Stimulated activated CD4-positive, alpha-beta T cell treated with anti-CD3 and anti-CD28 coated beads, Interleukin-15, amount 100 ng/mL, for 1 hour (primary cell): Measurements from ENCODE around the gene TMPRSS6.

Experiments used
- DNase-seq, 2 donors: peaks; one replicate each; pipeline ENCODE4 v3.0.0-alpha.2; 2020; ENCODE audit warnings: low read depth in 1 of 2, low spot score in 1 of 2

Gene TMPRSS6

DNA sequence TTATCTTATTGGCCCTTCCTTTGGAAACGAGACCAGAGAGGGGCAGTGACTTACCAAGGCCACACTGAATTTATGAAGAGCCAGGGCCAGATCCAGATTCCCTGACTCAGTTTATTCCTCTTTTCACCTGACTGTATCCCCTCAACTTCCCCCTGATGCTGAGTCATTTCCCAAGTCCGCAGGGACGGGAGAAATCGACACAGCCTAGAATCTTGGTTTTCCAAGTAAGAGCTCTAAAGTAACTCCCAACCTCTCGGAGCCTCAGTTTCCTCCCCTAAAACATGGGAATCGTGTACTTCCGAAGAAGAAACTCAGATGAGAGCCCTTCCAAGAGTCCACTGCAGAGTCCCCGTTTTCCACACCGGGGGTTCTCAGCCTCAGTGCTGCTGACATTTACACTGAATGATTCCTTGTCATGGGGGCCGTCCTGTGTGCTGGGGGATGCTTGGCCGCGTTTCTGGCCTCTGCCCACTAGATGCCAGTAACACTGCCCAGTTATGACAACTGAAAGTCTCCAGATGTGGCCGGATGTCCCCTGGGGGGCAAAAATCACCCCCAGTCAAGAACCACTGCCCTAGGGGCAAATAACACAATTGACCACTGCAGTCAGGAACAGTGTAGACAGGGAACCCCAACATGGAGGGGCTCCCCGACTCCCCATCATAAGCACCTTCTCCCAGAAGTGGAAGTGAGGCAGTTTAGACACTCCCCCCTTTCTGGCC, 78.8 kb downstream of the TMPRSS6 start:
- no peak for DNase-seq

DNA sequence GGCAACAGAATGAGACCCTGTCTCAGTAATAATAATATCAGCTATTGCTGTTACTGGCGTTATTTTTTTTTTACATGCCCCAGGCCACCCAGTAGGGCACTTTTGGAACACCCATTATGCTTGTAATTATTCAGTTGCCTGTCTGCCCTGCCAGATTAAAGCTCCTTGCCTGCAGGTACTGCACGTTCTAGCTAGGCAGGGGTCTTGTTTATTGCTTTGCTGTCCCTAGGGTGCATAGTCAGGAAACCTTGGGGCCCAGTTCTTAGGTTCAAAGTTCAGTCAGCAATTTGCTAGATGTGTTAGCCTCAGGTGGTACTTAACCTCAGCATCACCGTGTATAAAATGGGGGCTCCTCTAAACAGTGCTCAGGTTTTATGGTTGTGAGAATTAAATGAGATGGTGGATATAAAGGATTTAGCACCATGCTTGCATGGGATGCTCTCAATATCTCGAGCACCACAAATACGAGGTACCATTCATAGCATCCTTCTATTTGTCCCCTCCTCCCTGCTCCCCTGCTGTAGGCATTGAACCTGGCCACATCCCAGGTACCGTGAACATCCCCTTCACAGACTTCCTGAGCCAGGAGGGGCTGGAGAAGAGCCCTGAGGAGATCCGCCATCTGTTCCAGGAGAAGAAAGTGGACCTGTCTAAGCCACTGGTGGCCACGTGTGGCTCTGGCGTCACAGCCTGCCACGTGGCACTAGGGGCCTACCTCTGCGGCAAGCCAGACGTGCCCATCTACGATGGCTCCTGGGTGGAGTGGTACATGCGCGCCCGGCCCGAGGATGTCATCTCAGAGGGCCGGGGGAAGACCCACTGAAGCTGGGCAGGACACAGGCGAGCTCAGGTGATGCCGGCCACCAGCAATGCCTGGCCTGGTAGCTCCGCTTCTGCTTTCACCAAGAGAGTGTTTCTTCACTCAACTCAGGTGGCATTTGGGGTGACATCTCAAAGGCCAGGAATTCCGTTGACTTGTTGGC, 80.5 kb downstream of the TMPRSS6 start:
- no peak for DNase-seq

DNA sequence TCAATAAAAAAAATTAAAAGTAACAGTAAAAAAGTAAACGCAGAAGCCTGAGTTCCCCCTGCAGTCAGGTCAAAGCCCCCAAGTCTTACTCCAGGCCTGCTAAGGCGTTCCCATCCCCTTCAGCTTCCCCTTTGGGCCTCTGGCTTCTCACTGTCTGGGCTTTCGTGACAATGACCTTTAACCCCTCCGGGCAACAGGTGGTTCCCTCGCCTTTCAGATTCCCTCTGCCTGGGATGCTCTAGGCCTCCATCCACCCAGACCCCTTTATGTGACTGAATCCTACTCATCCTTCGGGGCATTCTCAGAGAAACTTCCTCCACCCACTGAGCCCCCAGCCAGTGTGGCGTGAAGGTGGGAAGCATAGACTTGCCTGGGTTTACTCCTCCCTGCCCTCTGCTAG, 82.0 kb downstream of the TMPRSS6 start:
- DNase-seq = no peak

DNA sequence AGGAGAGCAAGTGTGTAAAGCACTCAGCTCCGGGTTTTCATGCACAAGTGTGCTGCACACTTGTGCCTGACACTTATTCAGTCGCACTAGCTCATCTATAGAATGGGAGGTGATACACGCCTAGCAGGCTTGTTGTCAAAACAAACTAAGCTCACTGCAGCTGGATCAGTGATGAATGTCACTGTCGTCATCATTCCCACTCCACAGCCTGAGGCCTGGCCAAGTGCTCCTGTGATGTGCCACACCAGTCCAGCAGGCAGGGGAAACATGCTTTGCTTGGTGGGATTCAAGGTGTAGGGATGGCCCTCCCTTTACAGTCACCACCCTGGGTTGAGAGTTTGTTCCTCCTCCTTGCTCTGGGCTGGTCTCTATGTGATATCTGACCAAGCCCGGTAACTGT, 83.2 kb downstream of the TMPRSS6 start:
- DNase-seq = no peak

DNA sequence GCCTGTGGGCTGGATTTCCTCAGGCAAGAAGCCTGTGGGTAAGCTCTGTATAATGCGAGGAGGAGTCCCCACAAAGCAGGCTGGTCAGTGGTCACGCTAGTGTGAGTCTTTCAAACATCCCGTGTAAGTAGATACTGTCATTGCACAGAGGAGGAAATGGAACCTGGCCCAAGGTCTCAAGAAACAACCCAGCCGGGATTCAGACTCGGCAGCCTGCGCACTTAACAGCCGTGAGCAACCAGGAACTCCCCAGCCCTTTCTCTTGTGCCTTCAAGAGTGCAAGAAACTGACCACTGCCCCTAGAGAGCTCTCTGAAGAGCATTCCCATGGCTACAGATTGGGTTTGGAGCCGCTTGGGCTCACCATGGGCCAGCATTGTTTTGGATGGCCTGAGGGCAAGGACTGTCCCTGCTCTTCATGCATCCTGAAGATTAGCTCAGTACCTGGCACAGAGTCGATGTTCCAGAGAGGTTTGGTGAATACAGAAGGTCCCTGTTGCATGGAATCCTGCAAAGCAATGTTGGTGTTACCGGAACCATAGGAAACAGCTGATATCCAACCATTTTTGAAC, 83.9 kb downstream of the TMPRSS6 start:
- DNase-seq = no peak

DNA sequence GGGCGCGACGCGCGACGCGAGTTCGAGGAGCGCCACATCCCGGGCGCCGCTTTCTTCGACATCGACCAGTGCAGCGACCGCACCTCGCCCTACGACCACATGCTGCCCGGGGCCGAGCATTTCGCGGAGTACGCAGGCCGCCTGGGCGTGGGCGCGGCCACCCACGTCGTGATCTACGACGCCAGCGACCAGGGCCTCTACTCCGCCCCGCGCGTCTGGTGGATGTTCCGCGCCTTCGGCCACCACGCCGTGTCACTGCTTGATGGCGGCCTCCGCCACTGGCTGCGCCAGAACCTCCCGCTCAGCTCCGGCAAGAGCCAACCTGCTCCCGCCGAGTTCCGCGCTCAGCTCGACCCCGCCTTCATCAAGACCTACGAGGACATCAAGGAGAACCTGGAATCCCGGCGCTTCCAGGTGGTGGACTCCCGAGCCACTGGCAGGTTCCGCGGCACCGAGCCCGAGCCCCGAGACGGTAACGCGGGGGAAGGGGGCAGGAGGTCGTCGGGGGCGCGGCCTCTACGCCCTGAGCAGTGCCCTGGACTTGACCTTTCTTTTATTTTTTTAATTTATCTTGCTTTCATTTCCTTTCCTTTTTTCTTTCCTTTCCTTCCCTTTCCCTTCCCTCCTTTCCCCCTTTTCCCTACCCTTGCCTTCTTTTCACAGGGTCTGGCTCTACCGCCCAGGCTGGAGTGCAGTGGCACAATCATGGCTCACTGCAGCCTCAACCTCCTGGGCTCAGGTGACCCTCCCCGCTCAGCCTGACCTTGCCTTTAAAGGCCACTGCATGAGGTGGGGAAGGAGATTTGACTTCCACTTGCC, 85.0 kb downstream of the TMPRSS6 start:
- no peak for DNase-seq

DNA sequence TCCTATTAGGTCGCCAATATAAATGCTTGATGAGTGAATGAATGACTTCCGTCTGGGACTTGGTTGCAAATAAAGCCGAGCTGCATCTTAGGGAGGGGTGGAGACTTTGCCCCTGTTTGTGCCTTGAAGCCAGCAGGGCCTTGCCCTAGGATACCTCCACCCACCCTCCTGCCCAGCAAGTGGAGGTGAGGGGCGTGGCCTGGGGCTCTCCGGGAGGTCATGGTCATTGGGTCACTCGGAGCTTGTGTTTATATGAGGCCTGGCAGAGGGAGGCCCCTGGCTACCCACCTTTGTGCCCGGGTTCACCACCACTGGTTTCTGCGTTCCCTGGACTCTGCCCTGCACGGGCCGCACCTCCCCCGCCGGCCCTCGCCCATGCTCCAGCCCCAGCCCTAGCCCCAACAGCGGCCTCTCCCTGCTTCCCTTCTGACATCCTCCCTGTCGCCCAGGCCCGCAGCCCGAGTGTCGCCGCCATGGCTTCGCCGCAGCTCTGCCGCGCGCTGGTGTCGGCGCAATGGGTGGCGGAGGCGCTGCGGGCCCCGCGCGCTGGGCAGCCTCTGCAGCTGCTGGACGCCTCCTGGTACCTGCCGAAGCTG, 85.7 kb downstream of the TMPRSS6 start:
- DNase-seq = no peak

DNA sequence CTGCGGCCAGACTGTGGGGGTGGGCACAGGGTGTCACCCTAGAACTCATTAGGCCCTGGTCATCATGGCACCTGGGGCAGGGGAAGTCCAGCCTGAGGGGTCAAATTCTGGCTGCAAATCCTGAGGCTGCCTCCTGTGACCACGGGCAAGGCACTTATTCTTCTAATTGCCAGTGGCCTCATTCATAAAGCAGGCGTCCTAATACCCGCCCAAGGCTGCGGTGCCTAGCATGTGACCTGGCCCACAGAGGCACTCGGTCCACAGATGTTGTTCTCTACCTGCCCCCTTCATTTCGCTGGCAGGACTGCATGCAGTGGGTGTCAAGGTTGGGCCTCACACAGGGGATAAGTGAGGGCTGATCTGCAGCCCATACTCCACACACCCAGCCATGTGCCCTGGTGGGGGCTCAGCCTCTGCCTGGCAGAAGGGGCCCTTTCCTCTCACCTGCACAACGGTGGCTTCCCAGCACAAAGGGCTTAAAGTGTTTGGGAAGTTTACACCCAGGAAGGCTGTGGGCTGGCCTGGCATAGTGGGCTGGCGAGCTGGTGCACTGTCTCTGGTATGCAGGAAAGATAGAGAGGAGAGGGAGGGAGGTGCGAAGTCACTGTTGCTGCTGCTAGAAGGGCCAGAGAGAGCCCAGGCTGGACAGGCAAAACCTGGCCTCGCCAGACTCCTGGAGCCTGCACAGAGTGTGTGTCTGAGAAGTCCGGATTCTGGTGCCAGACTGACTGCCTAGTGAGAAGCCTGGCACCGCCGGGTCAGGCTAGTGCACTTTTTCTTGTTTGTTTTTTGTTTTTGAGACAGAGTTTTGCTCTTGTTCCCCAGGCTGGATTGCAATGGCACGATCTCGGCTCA, 86.8 kb downstream of the TMPRSS6 start:
- DNase-seq = no peak

DNA sequence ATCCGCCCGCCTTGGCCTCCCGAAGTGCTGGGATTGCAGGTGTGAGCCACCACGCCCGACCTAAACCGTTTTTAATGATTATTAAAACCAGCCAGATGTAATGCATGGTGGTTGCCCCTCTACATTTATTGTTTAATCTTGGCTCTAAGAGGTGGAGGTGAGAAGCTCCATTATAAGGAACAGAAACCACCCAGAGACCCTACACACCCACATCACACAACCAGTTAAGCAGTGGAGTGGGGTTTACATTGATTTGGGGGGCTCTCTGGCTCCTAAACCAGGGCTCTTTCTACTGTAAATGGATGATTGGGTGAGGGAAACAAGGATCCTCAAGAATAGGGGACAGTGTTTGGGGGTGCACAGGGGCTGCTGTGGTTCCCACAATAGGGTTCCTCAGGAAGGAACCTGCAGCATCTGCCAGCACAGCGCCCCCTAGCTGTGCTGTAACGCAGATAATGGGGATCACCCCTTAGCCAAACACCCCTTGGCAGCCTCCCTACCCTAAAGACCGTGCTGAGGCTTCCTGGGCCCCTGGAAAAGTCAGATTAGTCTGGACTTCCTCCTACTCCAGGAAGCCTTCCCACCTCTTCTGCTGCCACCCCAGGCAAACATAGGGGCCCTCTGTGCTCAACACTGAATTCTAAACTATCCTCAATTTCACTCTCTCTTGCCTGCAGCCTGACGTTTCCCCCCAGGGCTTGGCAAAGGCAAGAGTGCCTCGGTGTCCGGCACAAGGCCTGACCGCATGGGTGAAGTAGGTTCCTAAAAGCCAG, 87.6 kb downstream of the TMPRSS6 start:
- DNase-seq = peak in 1 of 2 donors; percentile 40

DNA sequence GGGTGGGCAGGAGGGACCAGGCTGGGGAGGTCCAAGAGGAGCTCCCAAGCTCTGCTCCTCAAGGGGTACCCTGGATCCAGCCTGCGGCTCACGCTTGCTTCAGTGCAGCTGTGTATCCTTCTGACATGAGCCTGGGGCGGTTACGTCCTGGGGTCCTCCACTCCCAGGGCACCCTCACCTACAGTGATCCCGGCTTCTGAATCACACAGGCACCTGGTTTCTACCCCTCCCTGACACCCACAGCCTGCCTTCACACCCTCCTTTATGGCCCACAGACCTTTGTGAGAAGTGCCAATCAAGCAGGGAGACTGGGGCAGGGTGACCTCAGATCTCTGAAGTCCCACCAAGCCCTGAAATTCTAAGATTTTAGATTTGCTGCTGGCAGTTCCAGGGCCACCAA, 88.5 kb downstream of the TMPRSS6 start:
- no peak for DNase-seq

DNA sequence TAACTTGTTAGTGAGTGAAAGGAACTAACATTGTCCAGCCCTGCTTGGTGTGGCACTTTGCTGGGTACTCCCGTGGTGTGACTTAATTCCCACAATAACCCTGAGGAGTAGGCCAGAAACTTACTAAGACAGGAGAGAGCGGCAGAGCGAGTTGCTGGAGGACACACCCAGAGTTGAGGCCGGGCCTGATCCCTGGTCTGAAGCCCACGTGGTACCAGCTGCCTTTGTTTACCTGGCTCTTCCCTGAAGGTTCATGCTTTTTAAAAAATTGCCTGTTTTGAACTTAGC, 89.4 kb downstream of the TMPRSS6 start:
- DNase-seq = no peak

DNA sequence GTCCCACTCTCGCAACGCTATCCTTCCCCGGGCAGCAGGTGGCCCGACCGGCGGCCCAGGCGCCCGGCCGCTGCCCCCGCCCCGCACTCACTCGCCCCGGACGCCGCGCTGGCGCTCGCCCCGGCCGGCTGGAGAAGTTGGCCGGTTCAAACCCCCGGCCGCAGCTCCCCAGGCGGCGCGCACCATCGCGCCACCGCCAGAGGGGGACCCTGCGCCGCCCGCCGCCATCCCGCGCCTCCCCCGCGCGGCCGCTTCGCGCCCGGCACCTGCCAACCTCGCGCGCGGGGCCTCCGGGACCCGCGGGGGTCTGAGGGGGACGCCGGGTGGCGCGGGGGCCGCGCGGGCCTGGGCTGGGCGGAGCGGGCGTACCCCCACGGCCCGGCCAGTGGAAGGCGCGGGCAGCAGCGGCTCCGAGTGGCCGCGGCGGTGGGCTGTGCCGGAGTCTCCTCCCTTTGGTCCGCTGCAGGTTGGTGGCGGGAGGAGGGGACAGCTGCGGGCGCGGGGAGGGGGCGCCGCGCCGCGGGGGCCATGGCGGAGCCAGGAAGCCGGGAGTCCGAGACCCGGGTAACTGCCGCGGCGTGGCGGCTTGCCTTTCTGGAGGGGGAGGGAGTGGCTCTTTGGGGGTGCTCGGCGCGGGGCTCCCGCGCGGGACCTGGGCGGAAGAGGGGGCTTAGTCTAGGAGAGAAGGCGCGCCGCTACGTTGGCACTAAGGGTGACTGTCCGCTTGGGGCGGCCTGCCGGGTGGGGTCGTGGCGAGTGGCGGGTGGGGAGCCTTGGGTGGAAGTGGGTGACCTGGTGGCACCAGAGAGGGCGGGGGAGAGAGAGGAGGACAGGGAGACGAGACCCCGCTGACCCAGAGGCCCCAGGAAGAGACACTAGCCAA, 90.0 kb downstream of the TMPRSS6 start, which contains the start of the genes MPST and TST:
Gene MPST, plus strand, starts transcription at position 434 of the 883 bp plus-strand sequence. Its CDS starts 95 bp downstream, at position 529.
Gene TST, minus strand, starts transcription at position 139 of the 883 bp plus-strand sequence. CDS start 715 bp downstream, outside the sequence.
- DNase-seq = peak in 1 of 2 donors; percentile 16

DNA sequence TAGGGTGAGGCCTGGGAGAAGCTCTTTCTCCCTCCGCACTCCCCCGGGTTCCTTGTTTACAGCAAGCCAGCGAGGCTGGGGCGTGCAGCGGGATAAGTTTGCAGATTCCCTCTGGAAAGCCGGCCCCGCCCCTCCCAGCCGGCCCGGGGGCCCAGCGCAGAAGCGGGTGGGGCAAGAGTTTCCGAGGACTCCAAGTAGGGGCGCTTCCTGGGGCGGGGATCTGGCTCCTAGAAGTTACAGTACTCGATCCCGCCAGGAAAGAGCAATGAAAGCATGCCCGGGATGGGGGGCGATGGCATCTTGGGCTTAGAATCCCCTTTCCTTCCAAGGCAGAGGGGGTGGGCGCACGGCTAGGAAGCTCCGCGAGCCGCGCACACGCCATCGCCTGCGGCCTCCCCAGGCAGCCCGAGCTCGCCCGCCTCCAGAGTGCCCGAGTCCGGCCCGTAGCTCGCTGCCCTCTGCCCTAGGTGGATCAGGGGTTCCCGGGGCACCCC, 90.7 kb downstream of the TMPRSS6 start:
- DNase-seq = no peak

DNA sequence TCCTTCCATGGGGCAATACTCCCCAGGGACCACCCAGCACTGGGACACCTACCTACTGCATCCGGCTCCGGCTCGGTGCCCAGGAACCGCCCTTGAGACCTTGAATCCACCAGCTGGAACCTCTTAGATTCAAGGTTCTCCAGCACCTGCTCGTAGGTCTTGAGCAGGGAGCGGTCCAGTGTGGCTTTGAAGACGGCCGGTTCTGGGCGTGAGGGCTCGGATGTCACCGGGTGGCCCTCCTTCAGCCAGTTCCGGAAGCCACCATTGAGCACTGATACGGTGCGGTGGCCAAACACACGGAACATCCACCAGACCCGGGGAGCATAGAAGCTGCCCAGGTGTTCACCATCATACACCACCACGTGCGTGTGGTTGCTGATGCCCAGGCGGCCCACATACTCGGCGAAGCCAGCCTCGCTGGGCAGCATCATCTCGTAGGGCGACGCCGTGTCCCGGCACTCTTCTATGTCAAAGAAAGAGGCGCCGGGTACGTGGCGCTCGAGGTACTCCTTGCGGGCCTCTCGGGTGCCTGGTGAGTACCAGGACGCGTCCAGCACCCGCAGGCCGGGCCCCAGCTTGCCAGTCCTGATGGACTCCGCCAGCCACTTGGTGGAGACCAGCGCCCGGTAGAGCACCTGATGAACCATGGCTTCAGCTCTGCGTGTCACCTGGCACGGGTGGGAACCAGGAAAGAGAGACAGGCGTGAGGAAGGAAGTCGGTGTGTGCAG, 91.3 kb downstream of the TMPRSS6 start:
- DNase-seq = no peak

DNA sequence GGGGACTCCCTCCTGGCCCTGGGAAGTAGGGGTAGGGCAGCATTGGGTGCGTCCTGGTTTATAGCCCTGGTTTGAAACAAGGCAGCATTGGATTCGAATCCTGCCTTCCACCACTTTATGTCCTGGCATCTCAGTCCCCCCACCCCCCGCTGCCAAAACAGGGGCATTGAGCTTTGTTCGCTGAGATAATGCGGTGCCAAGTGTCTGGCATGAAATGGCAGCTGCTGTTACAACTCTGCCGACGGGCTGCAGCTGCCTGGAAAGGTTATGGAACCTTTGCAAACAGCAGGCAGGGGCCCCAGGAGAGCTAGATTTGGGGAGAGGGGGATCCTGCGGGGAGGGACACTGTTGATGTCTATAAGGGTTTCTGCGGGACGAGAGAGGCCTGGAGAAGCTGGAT, 92.2 kb downstream of the TMPRSS6 start:
- DNase-seq = no peak

DNA sequence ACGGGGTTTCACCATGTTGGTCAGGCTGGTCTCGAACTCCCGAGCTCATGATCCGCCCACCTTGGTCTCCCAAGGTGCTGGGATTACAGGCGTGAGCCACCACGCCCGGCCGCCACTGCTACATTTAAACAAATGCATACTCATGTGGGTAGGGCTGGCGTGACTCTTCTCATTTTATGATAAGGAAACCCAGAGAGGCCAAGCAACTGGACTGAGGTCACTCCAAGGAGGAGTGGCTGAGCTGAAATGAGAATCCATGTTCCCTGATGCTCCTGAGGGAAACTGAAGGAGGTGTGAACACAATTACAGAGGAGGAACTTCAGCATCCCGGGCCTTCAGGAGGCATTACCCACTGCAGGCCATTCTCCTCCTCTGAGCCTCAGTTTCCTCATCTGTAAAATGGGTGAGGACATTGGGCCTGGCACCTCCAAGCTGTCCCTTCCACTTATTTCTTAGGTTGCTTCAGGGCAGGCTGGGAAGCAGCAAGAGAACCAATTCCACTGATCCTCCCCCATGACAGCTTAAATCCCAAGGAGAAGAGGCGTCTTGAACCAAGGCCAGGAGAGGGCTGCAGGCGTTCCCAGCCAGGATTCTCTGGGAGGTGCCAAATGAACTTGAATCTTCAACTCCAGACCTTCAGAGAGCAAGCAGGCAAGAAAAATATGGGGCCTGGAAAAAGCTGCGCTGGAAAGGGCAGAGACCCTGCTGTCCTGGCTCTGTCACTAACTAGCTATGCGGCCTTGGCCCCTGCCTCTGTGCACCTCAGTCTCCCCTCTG, 93.2 kb downstream of the TMPRSS6 start:
- DNase-seq = no peak

DNA sequence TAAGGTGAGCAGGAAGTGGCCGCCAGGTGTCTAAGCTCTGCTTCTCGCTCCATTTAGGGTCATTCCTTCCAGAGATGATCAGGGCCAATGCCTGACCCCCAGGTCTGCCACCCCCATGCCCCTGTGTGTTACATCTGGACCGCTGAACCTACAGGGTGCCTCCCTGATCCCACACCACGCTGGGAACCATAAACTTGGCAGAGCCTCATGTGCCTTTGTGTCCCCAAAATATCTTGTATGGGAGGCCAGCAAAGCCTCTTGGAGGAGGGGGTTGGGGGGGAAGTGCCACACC, 94.0 kb downstream of the TMPRSS6 start:
- no peak for DNase-seq
